ENCODE results near the gene LIPM. TPM values are rescaled to one million over a fixed set of nuclear protein-coding genes. Genes with fewer than 3 reads are reported as not detected.
A peak's percentile ranks its signal among the peaks of the same experiment; 100 is the strongest.

LIPM gene
- total and polyA plus RNA-seq, 2 experiments from 2014 or later = not detected

DNA sequence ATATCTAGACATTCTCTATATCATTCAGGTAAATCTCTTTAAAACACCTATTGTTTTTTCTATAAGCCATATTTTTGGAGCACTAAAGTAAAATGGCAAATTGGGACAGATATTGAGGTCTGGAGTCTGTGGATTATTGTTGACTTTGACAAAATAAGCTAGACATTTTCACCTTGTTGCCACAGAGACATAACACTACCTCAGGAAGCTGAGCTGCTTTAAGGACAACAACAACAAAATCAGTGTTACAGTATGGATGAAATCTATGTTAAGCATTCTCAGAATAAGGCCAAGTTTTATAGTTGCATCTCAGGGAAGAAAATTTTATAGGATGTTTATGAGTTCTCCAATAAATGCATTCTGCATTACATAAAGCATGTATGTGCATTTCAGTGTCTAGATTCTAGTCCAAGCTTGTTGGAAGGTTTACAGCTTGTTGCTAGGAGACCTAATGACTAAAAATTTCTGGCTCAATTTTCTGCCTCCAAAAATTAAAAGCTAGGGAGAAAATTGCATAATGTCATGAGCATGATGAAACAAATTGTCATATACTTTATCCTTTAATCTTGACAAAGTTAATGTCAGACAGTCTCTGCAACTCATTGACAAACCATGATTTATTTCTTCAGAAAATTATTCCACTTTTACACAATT is 18.3 kb downstream of the LIPM start:
- no peaks in the 10 kb centered on the region for H3K79me2 ChIP-seq (ENCODE audit: insufficient read depth)
- H3K9me3 ChIP-seq (ENCODE audit: low read depth) = no peaks in the 10 kb centered on the region
- TF ChIP-seq EZH2phosphoT487 (IDR thresholded peaks at IDR 0.05; ENCODE audit: insufficient read depth, low read depth) (0 out of 2 replicates have a peak, but pooled peaks have one; percentile 44), EZH2 (IDR thresholded peaks at IDR 0.05; ENCODE audit: insufficient read depth, poor library complexity, severe bottlenecking) (no peak)
- in situ Hi-C loops (cut with MboI) = no loop called here
- no peaks in the 10 kb centered on the region for H3K27me3 ChIP-seq (replicated peaks; ENCODE audit: insufficient read depth)
- peaks cover 5% of the 10 kb centered on the region; the same call in 1 of the 2 replicates for H3F3A ChIP-seq (ENCODE audit: insufficient read depth)
- H3K36me3 ChIP-seq (ENCODE audit: low read depth) = no peaks in the 10 kb centered on the region
- peak overlapping the region; percentile 59 for H3K27ac ChIP-seq
- no peak overlapping the region for H2AFZ ChIP-seq
- peaks cover 16% of the 10 kb centered on the region for H3K4me1 ChIP-seq (ENCODE audit: insufficient read depth)
- DNase-seq = peak; percentile 90
- H3K9me2 ChIP-seq (ENCODE audit: insufficient read depth) = no peaks in the 10 kb centered on the region
- H4K20me1 ChIP-seq (ENCODE audit: insufficient read depth) = no peaks in the 10 kb centered on the region
- no peak overlapping the region for H3K4me3 ChIP-seq
- H3K9ac ChIP-seq = peak overlapping the region; percentile 36
- H3K4me2 ChIP-seq (ENCODE audit: unreplicated experiment) = peak overlapping the region; percentile 18

DNA sequence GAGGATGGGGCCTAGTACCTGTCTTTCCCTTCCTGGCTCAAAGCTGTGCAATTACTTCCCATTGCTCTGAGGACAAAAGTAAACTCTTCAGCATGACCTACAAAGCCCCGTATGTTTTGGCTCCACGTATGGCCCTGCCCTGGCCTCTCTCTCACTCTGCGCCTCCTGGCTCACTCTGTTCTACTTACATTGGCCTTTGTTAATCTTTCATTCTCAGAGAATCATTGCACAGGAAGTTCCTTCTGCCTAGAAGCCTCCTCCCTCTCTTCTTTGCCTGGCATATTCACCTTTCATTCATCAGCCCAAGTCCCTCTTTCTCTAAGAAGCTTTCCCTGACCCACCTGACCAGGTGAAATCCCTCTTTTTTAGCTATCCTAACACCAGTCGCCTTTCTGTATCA is 23.9 kb downstream of the LIPM start:
- peaks cover 2% of the 10 kb centered on the region; the same call in 1 of the 2 replicates for H3F3A ChIP-seq (ENCODE audit: insufficient read depth)
- no peak overlapping the region for H3K27ac ChIP-seq
- no peaks in the 10 kb centered on the region for H4K20me1 ChIP-seq (ENCODE audit: insufficient read depth)
- in situ Hi-C loops (cut with MboI) = no loop called here
- H3K36me3 ChIP-seq (ENCODE audit: low read depth) = no peaks in the 10 kb centered on the region
- TF ChIP-seq EZH2 (IDR thresholded peaks at IDR 0.05; ENCODE audit: insufficient read depth, poor library complexity, severe bottlenecking) = no peak
- no peak for TF ChIP-seq EZH2phosphoT487 (IDR thresholded peaks at IDR 0.05; ENCODE audit: insufficient read depth, low read depth)
- H3K9me2 ChIP-seq (ENCODE audit: insufficient read depth) = no peaks in the 10 kb centered on the region
- H3K27me3 ChIP-seq (replicated peaks; ENCODE audit: insufficient read depth) = no peaks in the 10 kb centered on the region
- WGBS, 2 experiments (ENCODE audit: low coverage in 1 of 2, low lambda C conversion rate in 2 of 2, missing lambda C conversion rate in 2 of 2) = 68 to 74% methylated on average over 4 of the region's 4 CpGs
- H3K79me2 ChIP-seq (ENCODE audit: insufficient read depth) = no peaks in the 10 kb centered on the region
- no peak overlapping the region for H3K4me2 ChIP-seq (ENCODE audit: unreplicated experiment)
- no peak overlapping the region for H3K9ac ChIP-seq
- H3K4me1 ChIP-seq (ENCODE audit: insufficient read depth) = peaks cover 7% of the 10 kb centered on the region
- no peaks in the 10 kb centered on the region for H3K9me3 ChIP-seq (ENCODE audit: low read depth)
- H3K4me3 ChIP-seq = no peak overlapping the region
- no peak overlapping the region for H2AFZ ChIP-seq
- no peak for DNase-seq

DNA sequence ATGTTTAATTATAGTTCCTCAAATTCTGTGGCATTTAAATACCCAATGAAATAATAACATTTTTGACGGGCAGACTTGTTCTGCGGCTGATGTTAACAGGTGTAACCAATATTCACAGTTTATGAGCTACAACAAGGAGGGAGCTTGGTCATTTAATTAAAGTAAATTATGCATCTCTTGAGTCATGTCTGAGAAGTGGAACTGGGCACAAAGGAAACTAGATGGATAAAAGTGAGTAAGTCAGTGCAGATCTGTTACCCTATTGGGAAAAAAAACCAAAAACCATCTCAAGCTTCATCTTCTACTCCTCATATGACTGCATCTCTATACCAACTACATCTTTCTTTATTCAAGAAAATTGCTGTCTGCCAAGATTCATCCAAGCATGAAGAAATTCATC is 25.1 kb downstream of the LIPM start:
- Histone ChIP-seq H3K27ac (no peak overlapping the region), H3K36me3 (ENCODE audit: low read depth) (no peaks in the 10 kb centered on the region), H3K4me1 (ENCODE audit: insufficient read depth) (no peaks in the 10 kb centered on the region), H3F3A (ENCODE audit: insufficient read depth) (no peaks in the 10 kb centered on the region), H3K4me2 (ENCODE audit: unreplicated experiment) (no peak overlapping the region), H3K4me3 (no peak overlapping the region), H3K9me3 (ENCODE audit: low read depth) (no peaks in the 10 kb centered on the region), H4K20me1 (ENCODE audit: insufficient read depth) (no peaks in the 10 kb centered on the region), H3K9me2 (ENCODE audit: insufficient read depth) (no peaks in the 10 kb centered on the region), H3K79me2 (ENCODE audit: insufficient read depth) (no peaks in the 10 kb centered on the region), H3K27me3 (replicated peaks; ENCODE audit: insufficient read depth) (no peaks in the 10 kb centered on the region), H3K9ac (no peak overlapping the region), H2AFZ (no peak overlapping the region)
- DNase-seq = no peak
- no peak for TF ChIP-seq EZH2phosphoT487 (IDR thresholded peaks at IDR 0.05; ENCODE audit: insufficient read depth, low read depth)
- TF ChIP-seq EZH2 (IDR thresholded peaks at IDR 0.05; ENCODE audit: insufficient read depth, poor library complexity, severe bottlenecking) = no peak
- in situ Hi-C loops (cut with MboI) = no loop called here
- 94 to 98% methylated on average over 2 of the region's 2 CpGs for WGBS, 2 experiments (ENCODE audit: low coverage in 1 of 2, low lambda C conversion rate in 2 of 2, missing lambda C conversion rate in 2 of 2)

DNA sequence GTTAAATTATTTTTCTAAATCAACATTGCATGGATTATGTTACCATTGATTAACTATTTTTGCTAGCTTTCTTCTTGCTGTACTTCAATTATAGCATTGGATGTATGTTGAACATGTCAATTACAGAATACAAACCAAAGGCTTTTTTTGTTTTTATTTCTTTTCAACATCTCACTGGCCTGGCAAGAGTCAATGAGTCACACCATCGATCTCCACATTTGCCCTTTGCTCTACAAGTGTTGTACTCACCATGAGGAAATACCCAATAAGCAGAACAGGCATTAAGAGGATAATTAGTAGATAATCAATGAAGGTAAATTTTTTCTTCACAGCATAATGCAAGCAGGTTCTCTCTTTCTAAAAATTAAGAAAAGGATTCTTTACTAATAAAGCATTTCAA is 25.8 kb downstream of the LIPM start:
- WGBS, 2 experiments (ENCODE audit: low coverage in 1 of 2, low lambda C conversion rate in 2 of 2, missing lambda C conversion rate in 2 of 2) = 24 to 31% methylated on average over 1 of the region's 1 CpG
- Histone ChIP-seq H3K27ac (no peak overlapping the region), H3K9me2 (ENCODE audit: insufficient read depth) (no peaks in the 10 kb centered on the region)

More for the DNA sequence above, 25.8 kb downstream of the LIPM start:
- Histone ChIP-seq H3K36me3 (ENCODE audit: low read depth) (no peaks in the 10 kb centered on the region), H2AFZ (no peak overlapping the region), H3K4me1 (ENCODE audit: insufficient read depth) (no peaks in the 10 kb centered on the region), H3K9me3 (ENCODE audit: low read depth) (no peaks in the 10 kb centered on the region), H4K20me1 (ENCODE audit: insufficient read depth) (no peaks in the 10 kb centered on the region), H3K4me2 (ENCODE audit: unreplicated experiment) (no peak overlapping the region), H3K79me2 (ENCODE audit: insufficient read depth) (no peaks in the 10 kb centered on the region), H3K9ac (no peak overlapping the region), H3K27me3 (replicated peaks; ENCODE audit: insufficient read depth) (no peaks in the 10 kb centered on the region), H3F3A (ENCODE audit: insufficient read depth) (no peaks in the 10 kb centered on the region), H3K4me3 (no peak overlapping the region)
- in situ Hi-C loops (cut with MboI) = no loop called here
- no peak for TF ChIP-seq EZH2phosphoT487 (IDR thresholded peaks at IDR 0.05; ENCODE audit: insufficient read depth, low read depth)
- no peak for TF ChIP-seq EZH2 (IDR thresholded peaks at IDR 0.05; ENCODE audit: insufficient read depth, poor library complexity, severe bottlenecking)
- DNase-seq = peak; percentile 29

All from GM23248 (cell line).